ENCODE results near the gene C1QTNF3. TPM values are rescaled to one million over a fixed set of nuclear protein-coding genes. Genes with fewer than 3 reads are reported as not detected.

Gene C1QTNF3
- total RNA-seq, 2 experiments from 2014 or later = 1.3 to 1.4 TPM

DNA sequence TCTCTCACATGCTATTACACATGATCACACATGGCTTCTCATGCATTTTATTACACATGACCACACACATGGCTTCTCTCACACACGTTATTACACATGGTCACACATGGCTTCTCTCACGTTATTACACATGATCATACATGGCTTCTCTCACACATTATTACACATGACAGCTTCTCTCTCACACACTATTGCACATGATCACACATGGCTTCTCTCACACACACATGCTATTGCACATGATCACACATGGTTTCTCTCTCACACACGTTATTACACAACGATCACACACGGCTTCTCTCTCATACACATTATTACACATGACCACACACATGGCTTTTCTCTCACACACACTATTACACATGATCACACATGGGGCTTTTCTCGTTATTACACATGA is 57.6 kb downstream of the C1QTNF3 start:
- no peaks in the 10 kb centered on the region for H3K27me3 Mint-ChIP-seq
- H3K4me3 Mint-ChIP-seq = no peak overlapping the region
- ChIA-PET CTCF (interaction anchor here (2.1 kb wide), 1 partner anchor 12 kb away, joined by 5 read pairs; no protein-coding TSS in a partner anchor), POLR2A (no interaction called here)
- intact Hi-C loops (cut with micrococcal nuclease) = no loop called here
- no peak for DNase-seq
- H3K36me3 Mint-ChIP-seq (ENCODE audit: low read depth) = peaks cover 19% of the 10 kb centered on the region
- H3K4me1 Mint-ChIP-seq (ENCODE audit: low read depth) = no peaks in the 10 kb centered on the region
- TF ChIP-seq, protein P1, sequence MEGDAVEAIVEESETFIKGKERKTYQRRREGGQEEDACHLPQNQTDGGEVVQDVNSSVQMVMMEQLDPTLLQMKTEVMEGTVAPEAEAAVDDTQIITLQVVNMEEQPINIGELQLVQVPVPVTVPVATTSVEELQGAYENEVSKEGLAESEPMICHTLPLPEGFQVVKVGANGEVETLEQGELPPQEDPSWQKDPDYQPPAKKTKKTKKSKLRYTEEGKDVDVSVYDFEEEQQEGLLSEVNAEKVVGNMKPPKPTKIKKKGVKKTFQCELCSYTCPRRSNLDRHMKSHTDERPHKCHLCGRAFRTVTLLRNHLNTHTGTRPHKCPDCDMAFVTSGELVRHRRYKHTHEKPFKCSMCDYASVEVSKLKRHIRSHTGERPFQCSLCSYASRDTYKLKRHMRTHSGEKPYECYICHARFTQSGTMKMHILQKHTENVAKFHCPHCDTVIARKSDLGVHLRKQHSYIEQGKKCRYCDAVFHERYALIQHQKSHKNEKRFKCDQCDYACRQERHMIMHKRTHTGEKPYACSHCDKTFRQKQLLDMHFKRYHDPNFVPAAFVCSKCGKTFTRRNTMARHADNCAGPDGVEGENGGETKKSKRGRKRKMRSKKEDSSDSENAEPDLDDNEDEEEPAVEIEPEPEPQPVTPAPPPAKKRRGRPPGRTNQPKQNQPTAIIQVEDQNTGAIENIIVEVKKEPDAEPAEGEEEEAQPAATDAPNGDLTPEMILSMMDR (IDR thresholded peaks at IDR 0.05) = no peak
- no peaks in the 10 kb centered on the region for H3K9me3 Mint-ChIP-seq
- no peak overlapping the region for H3K27ac Mint-ChIP-seq
- ATAC-seq = no peak

- Mint-ChIP-seq H3K4me1 (ENCODE audit: low read depth) (no peaks in the 10 kb centered on the region), H3K27me3 (no peaks in the 10 kb centered on the region), H3K27ac (no peak within 1 kb of the TSS), H3K36me3 (ENCODE audit: low read depth) (peaks cover 19% of the 10 kb centered on the region), H3K4me3 (no peak within 1 kb of the TSS), H3K9me3 (no peaks in the 10 kb centered on the region)
- ATAC-seq (no peak), DNase-seq (no peak)
- POLR2A ChIA-PET = no interaction called here
- TF ChIP-seq, protein P1 (IDR thresholded peaks at IDR 0.05) = no peak
- intact Hi-C loops (cut with micrococcal nuclease) = no loop called here
- CTCF ChIA-PET = no interaction called here
Observed at GRCh38 chr5:33984671-33985124, 58.3 kb downstream of the C1QTNF3 start, which contains the start of gene SLC45A2. SLC45A2 (minus strand) TSS chr5:33984693; CDS start chr5:33984583, 110 bp downstream.

DNA sequence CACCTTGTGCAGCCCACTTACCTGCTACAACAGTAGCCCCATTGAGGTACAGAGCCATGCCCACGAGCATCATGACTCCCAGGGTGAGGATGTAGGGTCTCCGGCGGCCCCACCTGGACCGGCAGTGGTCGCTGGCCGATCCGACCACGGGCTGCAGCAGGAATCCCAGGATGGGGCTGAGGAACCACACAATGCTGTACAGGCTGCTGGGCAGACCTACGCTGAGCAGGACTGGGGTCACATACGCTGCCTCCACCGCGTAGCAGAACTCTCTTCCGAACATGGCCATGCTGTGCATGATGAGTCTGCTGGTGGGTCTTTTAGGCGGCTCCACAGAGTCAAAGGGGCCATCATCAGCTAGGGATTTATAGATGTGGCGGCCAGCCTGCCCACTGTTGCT is 58.8 kb downstream of the C1QTNF3 start:
- H3K36me3 Mint-ChIP-seq (ENCODE audit: low read depth) = peaks cover 16% of the 10 kb centered on the region
- DNase-seq (no peak), ATAC-seq (no peak)
- no peaks in the 10 kb centered on the region for H3K9me3 Mint-ChIP-seq
- H3K27ac Mint-ChIP-seq = no peak overlapping the region
- CTCF ChIA-PET = interaction anchor here (0.9 kb wide), 1 partner anchor 14 kb away, joined by 3 read pairs; no protein-coding TSS in a partner anchor
- H3K4me1 Mint-ChIP-seq (ENCODE audit: low read depth) = no peaks in the 10 kb centered on the region
- H3K4me3 Mint-ChIP-seq = no peak overlapping the region
- H3K27me3 Mint-ChIP-seq = no peaks in the 10 kb centered on the region
- TF ChIP-seq, protein P1 (IDR thresholded peaks at IDR 0.05) = no peak
- POLR2A ChIA-PET = no interaction called here
- intact Hi-C loops (cut with micrococcal nuclease) = no loop called here

DNA sequence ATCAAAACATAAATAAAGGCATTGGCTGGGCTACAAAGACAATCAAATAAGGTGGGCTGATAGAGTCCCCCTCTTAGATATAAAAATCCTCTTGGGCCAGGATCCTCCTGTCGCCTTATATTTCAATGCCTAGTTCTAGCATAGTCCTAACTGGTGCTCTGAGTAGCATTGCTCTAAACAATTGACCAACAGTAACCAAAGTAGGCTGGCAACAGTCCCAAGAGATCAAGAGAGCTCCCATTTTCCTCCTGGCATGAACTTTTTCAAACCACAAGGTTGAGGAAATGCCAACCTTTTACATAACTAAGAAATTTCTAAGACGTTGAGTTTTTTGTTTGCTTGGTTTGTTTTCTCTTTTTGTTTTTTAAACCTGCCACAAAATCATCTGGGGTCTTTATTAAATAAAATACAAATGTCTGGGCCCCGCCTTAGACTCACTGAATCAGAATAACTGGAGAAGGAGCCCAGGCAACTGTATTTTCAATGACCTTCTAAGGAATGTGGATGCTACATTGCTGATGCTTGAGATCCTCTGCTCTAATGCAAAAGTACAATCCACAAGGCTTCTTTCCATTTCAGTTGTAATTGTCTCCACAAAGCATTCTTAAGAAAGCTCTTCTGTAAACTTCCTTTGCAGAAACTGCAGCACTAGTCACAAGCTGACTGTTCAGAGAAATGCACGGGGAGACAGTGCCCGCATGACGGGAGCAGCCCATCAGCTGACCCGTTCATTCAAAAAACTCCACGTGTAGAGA is 61.4 kb downstream of the C1QTNF3 start:
- ATAC-seq (no peak), DNase-seq (no peak)
- ChIA-PET POLR2A (no interaction called here), CTCF (interaction anchor here (2.0 to 2.1 kb wide), 2 partner anchors 11 to 16 kb away, joined by 5 to 8 read pairs; no protein-coding TSS in a partner anchor)
- H3K4me3 Mint-ChIP-seq = no peak overlapping the region
- TF ChIP-seq, protein P1 (IDR thresholded peaks at IDR 0.05) = no peak
- no peaks in the 10 kb centered on the region for H3K4me1 Mint-ChIP-seq (ENCODE audit: low read depth)
- no peaks in the 10 kb centered on the region for H3K27me3 Mint-ChIP-seq
- H3K9me3 Mint-ChIP-seq = no peaks in the 10 kb centered on the region
- intact Hi-C loops (cut with micrococcal nuclease) = no loop called here
- no peaks in the 10 kb centered on the region for H3K36me3 Mint-ChIP-seq (ENCODE audit: low read depth)
- no peak overlapping the region for H3K27ac Mint-ChIP-seq

- no peaks in the 10 kb centered on the region for H3K9me3 Mint-ChIP-seq
- H3K4me3 Mint-ChIP-seq = no peak overlapping the region
- H3K27ac Mint-ChIP-seq = no peak overlapping the region
- TF ChIP-seq, protein P1 (IDR thresholded peaks at IDR 0.05) = no peak
- intact Hi-C loops (cut with micrococcal nuclease) = no loop called here
- no peaks in the 10 kb centered on the region for H3K36me3 Mint-ChIP-seq (ENCODE audit: low read depth)
- DNase-seq (no peak), ATAC-seq (no peak)
- ChIA-PET CTCF (interaction anchor here (0.7 to 2.9 kb wide), 3 partner anchors 10 to 432 kb away, joined by 4 to 11 read pairs (median 4); no protein-coding TSS in a partner anchor), POLR2A (interaction anchor here (0.6 to 0.7 kb wide), 2 partner anchors 19 to 1274 kb away, joined by 4 read pairs; no protein-coding TSS in a partner anchor)
- H3K27me3 Mint-ChIP-seq = peaks cover 1% of the 10 kb centered on the region
- H3K4me1 Mint-ChIP-seq (ENCODE audit: low read depth) = no peaks in the 10 kb centered on the region
Observed at GRCh38 chr5:33980030-33980429, 63.0 kb downstream of the C1QTNF3 start.

Measured in activated CD8-positive, alpha-beta T cell treated with anti-CD3 and anti-CD28 coated beads for 36 hours (primary cell).